Testis (tissue), 2 donors: ENCODE results near the gene TRIOBP.

ENCODE experiments used
- CTCF ChIP-seq, 3 experiments: fragments of 450-650 bp in 2 of 3; fragments of 200-600 bp in 1 of 3; sonication (generic) in 1 of 3; IDR thresholded peaks; one replicate each; pipeline ENCODE4 v1.5.1; 2016 to 2019; ENCODE audit warnings: antibody characterized with exemption in 3 of 3, mild to moderate bottlenecking in 2 of 3, moderate library complexity in 1 of 3
- POLR2A ChIP-seq: fragments of 450-650 bp; IDR thresholded peaks from one replicate; pipeline ENCODE4 v1.6.1; 2017; ENCODE audit warnings: antibody characterized with exemption, mild to moderate bottlenecking, moderate library complexity

- TF ChIP-seq POLR2A (no peak), CTCF (IDR thresholded peaks at IDR 0.05) (no peak)
These were observed 88.1 kb downstream of the TRIOBP start for GRCh38 chr22:37784829-37785495.
